Activated T-cell treated with anti-CD3 and anti-CD28 coated beads, Interleukin-2, amount 50 U/mL, for 4 hours (primary cell): ENCODE results near the gene NOB1. TPM values are rescaled to one million over a fixed set of nuclear protein-coding genes. Genes with fewer than 3 reads are reported as not detected.

ENCODE experiments used
- ATAC-seq, 2 donors: fragments of 200-7000 bp; cut with Tn5 transposase; one replicate each; pipeline ENCODE4 v1.10.0; 2021
- DNase-seq: peaks from one replicate; pipeline ENCODE4 v3.0.0-alpha.2; 2020
- H3K27me3 Mint-ChIP-seq: one replicate; pipeline ENCODE4 v1.8.0; 2021; ENCODE audit warnings: low read depth, mixed read lengths
- H3K36me3 Mint-ChIP-seq: one replicate; pipeline ENCODE4 v1.8.0; 2022; ENCODE audit warnings: mixed read lengths; ENCODE audit not compliant: insufficient read depth
- H3K4me1 Mint-ChIP-seq: one replicate; pipeline ENCODE4 v1.8.0; 2021; ENCODE audit warnings: low read depth, mixed read lengths
- H3K4me3 Mint-ChIP-seq: one replicate; pipeline ENCODE4 v1.8.0; 2021; ENCODE audit warnings: mild to moderate bottlenecking, moderate library complexity, mixed read lengths
- H3K9me3 Mint-ChIP-seq: one replicate; pipeline ENCODE4 v1.8.0; 2021; ENCODE audit warnings: mixed read lengths
- total RNA-seq, 3 donors: library from RNA; stranded (reverse); gene quantifications; one replicate each; pipeline ENCODE4 v1.2.1, GENCODE V29; 2021

The NOB1 gene
- total RNA-seq, 3 donors from 2014 or later: 181 to 194 (median 181) TPM

GRCh38 chr16:69698404-69698803, 56.3 kb downstream of the NOB1 start:
- Mint-ChIP-seq H3K36me3 (peaks cover 30% of the 10 kb centered on the region), H3K4me1 (no peaks in the 10 kb centered on the region), H3K4me3 (no peak overlapping the region), H3K27me3 (no peaks in the 10 kb centered on the region), H3K9me3 (no peaks in the 10 kb centered on the region)
- DNase-seq (no peak), ATAC-seq (no peak)

GRCh38 chr16:69693916-69694315, 60.8 kb downstream of the NOB1 start:
- H3K4me1 Mint-ChIP-seq: peaks cover 9% of the 10 kb centered on the region
- H3K9me3 Mint-ChIP-seq: no peaks in the 10 kb centered on the region
- H3K4me3 Mint-ChIP-seq: no peak overlapping the region
- H3K27me3 Mint-ChIP-seq: no peaks in the 10 kb centered on the region
- DNase-seq: no peak
- H3K36me3 Mint-ChIP-seq: peaks cover 48% of the 10 kb centered on the region
- ATAC-seq: no peak

GRCh38 chr16:69691980-69692911, 62.5 kb downstream of the NOB1 start:
- no peak for DNase-seq

More at GRCh38 chr16:69691980-69692911, 62.5 kb downstream of the NOB1 start:
- Mint-ChIP-seq H3K4me1 (peaks cover 9% of the 10 kb centered on the region), H3K36me3 (peaks cover 43% of the 10 kb centered on the region), H3K9me3 (no peaks in the 10 kb centered on the region), H3K27me3 (no peaks in the 10 kb centered on the region), H3K4me3 (no peak overlapping the region)
- peak; percentile 76 to 87 for ATAC-seq

Other genes with a start within 250 kb of the NOB1 start
- 10 to 100 TPM; 32.8 to 36.4 (median 33.2) TPM for gene NFAT5, start 189.0 kb downstream of the NOB1 start, total RNA-seq
- gene NQO1, start 28.4 kb downstream of the NOB1 start, total RNA-seq: 1 to 10 TPM; 5.5 to 8.5 (median 6.0) TPM
- 10 to 100 TPM; 34.7 to 44.2 (median 36.5) TPM for gene WWP2, start 7.4 kb upstream of the NOB1 start, total RNA-seq
- 1 to 10 TPM in 1 of 3 donors, under 1 TPM in 2; 0.51 to 1.1 (median 0.76) TPM for gene CLEC18A, start 196.4 kb upstream of the NOB1 start, total RNA-seq